GM23338 (cell line): Measurements from ENCODE around the gene RBL2. TPM values are rescaled to one million over a fixed set of nuclear protein-coding genes. Genes with fewer than 3 reads are reported as not detected.
A peak's percentile ranks its signal among the peaks of the same experiment; 100 is the strongest.

ENCODE experiments used
- ATAC-seq: fragments of 200-7000 bp; cut with Tn5 transposase; 3 replicates; pipeline ENCODE4 v1.9.1; 2020
- DNase-seq: peaks from one replicate; pipeline ENCODE4 v3.0.0-alpha.2; 2015; ENCODE audit warnings: low spot score
- H2AFZ ChIP-seq: fragments of 200-600 bp; sonication (generic); 2 replicates; pipeline ENCODE4 v1.8.0; 2016; ENCODE audit warnings: antibody characterized with exemption, mild to moderate bottlenecking, moderate library complexity
- H3F3A ChIP-seq: fragments of 200-600 bp; sonication (generic); replicated peaks from 2 replicates; pipeline ENCODE4 v1.8.0; 2017; ENCODE audit warnings: antibody characterized with exemption, mixed run types, low read depth
- H3K27ac ChIP-seq: fragments of 200-600 bp; sonication (generic); 2 replicates; pipeline ENCODE4 v1.6.1; 2016; ENCODE audit warnings: low read depth
- H3K27me3 ChIP-seq: fragments of 200-600 bp; sonication (generic); 2 replicates; pipeline ENCODE4 v1.8.0; 2016; ENCODE audit warnings: mild to moderate bottlenecking, mixed run types, moderate library complexity; ENCODE audit not compliant: insufficient read depth
- H3K36me3 ChIP-seq: fragments of 200-600 bp; sonication (generic); 2 replicates; pipeline ENCODE4 v1.8.0; 2016; ENCODE audit warnings: mild to moderate bottlenecking; ENCODE audit not compliant: insufficient read depth
- H3K4me1 ChIP-seq: fragments of 200-600 bp; sonication (generic); 2 replicates; pipeline ENCODE4 v1.8.0; 2016; ENCODE audit warnings: mild to moderate bottlenecking, moderate library complexity; ENCODE audit not compliant: insufficient read depth
- H3K4me2 ChIP-seq: fragments of 200-600 bp; sonication (generic); 2 replicates; pipeline ENCODE4 v1.7.1; 2017; ENCODE audit warnings: mixed run types
- H3K4me3 ChIP-seq: fragments of 200-600 bp; sonication (generic); 2 replicates; pipeline ENCODE4 v1.6.1; 2016; ENCODE audit warnings: mixed run types
- H3K79me2 ChIP-seq: fragments of 200-600 bp; sonication (generic); replicated peaks from 2 replicates; pipeline ENCODE4 v1.8.0; 2017; ENCODE audit warnings: mild to moderate bottlenecking; ENCODE audit not compliant: insufficient read depth
- H3K9me2 ChIP-seq: fragments of 200-600 bp; sonication (generic); 2 replicates; pipeline ENCODE4 v1.8.0; 2017; ENCODE audit not compliant: insufficient read depth
- H4K20me1 ChIP-seq: fragments of 200-600 bp; sonication (generic); replicated peaks from 2 replicates; pipeline ENCODE4 v1.8.0; 2017; ENCODE audit warnings: mild to moderate bottlenecking; ENCODE audit not compliant: insufficient read depth
- H3K27ac Mint-ChIP-seq: 2 replicates; pipeline ENCODE4 v1.8.0; 2020; ENCODE audit warnings: inconsistent platforms, mild to moderate bottlenecking, moderate library complexity, mixed read lengths
- H3K27me3 Mint-ChIP-seq: 3 replicates; pipeline ENCODE4 v1.8.0; 2022; ENCODE audit warnings: low read depth, mild to moderate bottlenecking, moderate library complexity, mixed read lengths, inconsistent platforms; ENCODE audit not compliant: insufficient read depth, poor library complexity
- H3K36me3 Mint-ChIP-seq: 3 replicates; pipeline ENCODE4 v1.8.0; 2021; ENCODE audit warnings: low read depth, mild to moderate bottlenecking, inconsistent platforms, moderate library complexity, mixed read lengths
- H3K4me1 Mint-ChIP-seq: 3 replicates; pipeline ENCODE4 v1.8.0; 2020; ENCODE audit warnings: mild to moderate bottlenecking, inconsistent platforms, mixed read lengths
- H3K4me3 Mint-ChIP-seq: 3 replicates; pipeline ENCODE4 v1.8.0; 2021; ENCODE audit warnings: moderate library complexity, mild to moderate bottlenecking, inconsistent platforms, mixed read lengths
- H3K9me3 Mint-ChIP-seq: 3 replicates; pipeline ENCODE4 v1.8.0; 2020; ENCODE audit warnings: moderate library complexity, mild to moderate bottlenecking, inconsistent platforms, mixed read lengths
- EZH2 ChIP-seq: fragments of 200-600 bp; sonication (generic); IDR thresholded peaks from one replicate; pipeline ENCODE4 v1.8.0; 2017; ENCODE audit warnings: antibody characterized with exemption, mild to moderate bottlenecking, low read depth; ENCODE audit not compliant: unreplicated experiment
- EZH2phosphoT487 ChIP-seq: fragments of 200-600 bp; sonication (generic); IDR thresholded peaks from one replicate; pipeline ENCODE4 v1.8.1; 2018; ENCODE audit warnings: antibody characterized with exemption; ENCODE audit not compliant: unreplicated experiment
- NANOG ChIP-seq: IDR thresholded peaks from 2 replicates; pipeline ENCODE4 v1.6.1; 2016; ENCODE audit warnings: antibody characterized with exemption, borderline replicate concordance
- POLR2AphosphoS5 ChIP-seq: IDR thresholded peaks from 2 replicates; pipeline ENCODE4 v1.6.1; 2016; ENCODE audit warnings: antibody characterized with exemption, low read depth
- STAT1 ChIP-seq: IDR thresholded peaks from one replicate; pipeline ENCODE4 v1.6.1; 2016; ENCODE audit warnings: antibody characterized with exemption; ENCODE audit not compliant: unreplicated experiment
- ZNF114 ChIP-seq: fragments of 250-450 bp; sonication (Bioruptor Pico); IDR thresholded peaks from 2 replicates; pipeline ENCODE4 v1.5.0; 2020; ENCODE audit warnings: mild to moderate bottlenecking, moderate library complexity
- ZNF331 ChIP-seq: fragments of 250-450 bp; sonication (Bioruptor Pico); IDR thresholded peaks from 2 replicates; pipeline ENCODE4 v1.5.0; 2020; ENCODE audit warnings: low read depth, mild to moderate bottlenecking, moderate library complexity
- polyA plus RNA-seq: library from polyadenylated mRNA; unstranded; fragments of >200 nt; fragmentation: Nextera tagmentation; extraction: Ambion mirVana; gene quantifications from 2 replicates; pipeline ENCODE4 v1.2.1, GENCODE V29; 2016
- total RNA-seq: library from RNA; depleted of rRNA; stranded (reverse); fragments of >200 nt; shearing (Covaris generic); gene quantifications from 2 replicates; pipeline ENCODE4 v1.2.3, GENCODE V29; 2014
- TF ChIP-seq, protein P1 (sequence below), 2 experiments: fragments of 200-600 bp in 1 of 2; sonication (generic) in 1 of 2; conservative IDR thresholded peaks; 2 replicates each; pipeline versions ENCODE4 v1.5.1 to v1.6.1; 2016 to 2017; ENCODE audit warnings: antibody characterized with exemption in 2 of 2, low read depth in 2 of 2, mild to moderate bottlenecking in 2 of 2, moderate library complexity in 1 of 2
- TF ChIP-seq, protein P2 (sequence below): IDR thresholded peaks from one replicate; pipeline ENCODE4 v1.6.1; 2018; ENCODE audit warnings: antibody characterized with exemption; ENCODE audit not compliant: unreplicated experiment
- TF ChIP-seq, protein P3 (sequence below): fragments of 250-450 bp; sonication (Bioruptor Pico); IDR thresholded peaks from 2 replicates; pipeline ENCODE4 v1.5.0; 2020; ENCODE audit warnings: mild to moderate bottlenecking, moderate library complexity
- TF ChIP-seq, protein P4 (sequence below): IDR thresholded peaks from 2 replicates; pipeline ENCODE4 v1.6.1; 2016; ENCODE audit warnings: antibody characterized with exemption

RBL2 gene
- total and polyA plus RNA-seq, 2 experiments from 2014 or later: 15.4 to 43.3 TPM

DNA sequence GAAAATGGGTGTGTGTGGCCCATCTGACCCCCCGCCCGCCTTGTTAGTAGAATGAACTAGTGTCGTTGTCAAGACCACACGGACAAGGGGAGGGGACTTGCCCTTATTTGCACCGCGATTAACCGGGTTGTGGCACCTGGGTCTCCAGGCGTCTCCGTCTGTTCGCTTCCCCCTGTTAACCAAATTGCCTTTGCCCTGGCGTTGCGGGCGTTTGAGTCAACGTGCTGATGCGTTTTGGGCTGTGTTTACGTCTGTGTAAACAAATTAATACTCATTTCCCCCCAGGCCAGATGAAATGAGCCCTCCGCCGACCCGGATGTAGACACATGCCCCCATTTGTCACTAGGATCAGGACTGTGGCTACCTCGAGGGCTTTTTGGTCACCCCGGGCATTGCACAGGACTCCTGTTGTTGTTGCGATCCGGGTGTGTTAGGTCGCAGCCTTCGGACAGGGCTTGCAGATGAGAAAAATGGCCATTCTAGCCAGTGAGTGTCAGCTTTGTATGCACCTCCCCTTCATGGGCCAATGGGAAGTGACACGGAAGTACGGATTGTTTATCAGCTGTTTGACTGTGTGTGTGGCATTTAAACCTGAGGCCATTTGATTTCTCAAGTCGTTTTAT lies 906 bp downstream of the RBL2 start:
- DNase-seq (peak; percentile 77), ATAC-seq (peak; percentile 69)
- peak overlapping the region; percentile 96 for H3K27ac Mint-ChIP-seq

More for the DNA sequence above, 906 bp downstream of the RBL2 start:
- Histone ChIP-seq H3F3A (no peaks in the 10 kb centered on the region), H2AFZ (peak overlapping the region; percentile 100), H3K79me2 (peaks cover 42% of the 10 kb centered on the region), H3K4me1 (peaks cover 11% of the 10 kb centered on the region), H3K4me3 (peak overlapping the region; percentile 92), H3K27me3 (no peaks in the 10 kb centered on the region), H4K20me1 (peaks cover 11% of the 10 kb centered on the region), H3K9me2 (no peaks in the 10 kb centered on the region), H3K27ac (peak overlapping the region; percentile 78), H3K4me2 (peak overlapping the region; percentile 91), H3K36me3 (no peaks in the 10 kb centered on the region)
- Mint-ChIP-seq H3K36me3 (peaks cover 7% of the 10 kb centered on the region), H3K9me3 (peaks cover 8% of the 10 kb centered on the region), H3K27me3 (peaks cover 5% of the 10 kb centered on the region), H3K4me3 (peak overlapping the region; percentile 94), H3K4me1 (peaks cover 15% of the 10 kb centered on the region)
- TF ChIP-seq NANOG (no peak), EZH2 (no peak), ZNF331 (no peak), STAT1 (no peak), ZNF114 (CRISPR knock-in tag) (no peak), EZH2phosphoT487 (no peak), POLR2AphosphoS5 (no peak)
- TF ChIP-seq, protein P1, sequence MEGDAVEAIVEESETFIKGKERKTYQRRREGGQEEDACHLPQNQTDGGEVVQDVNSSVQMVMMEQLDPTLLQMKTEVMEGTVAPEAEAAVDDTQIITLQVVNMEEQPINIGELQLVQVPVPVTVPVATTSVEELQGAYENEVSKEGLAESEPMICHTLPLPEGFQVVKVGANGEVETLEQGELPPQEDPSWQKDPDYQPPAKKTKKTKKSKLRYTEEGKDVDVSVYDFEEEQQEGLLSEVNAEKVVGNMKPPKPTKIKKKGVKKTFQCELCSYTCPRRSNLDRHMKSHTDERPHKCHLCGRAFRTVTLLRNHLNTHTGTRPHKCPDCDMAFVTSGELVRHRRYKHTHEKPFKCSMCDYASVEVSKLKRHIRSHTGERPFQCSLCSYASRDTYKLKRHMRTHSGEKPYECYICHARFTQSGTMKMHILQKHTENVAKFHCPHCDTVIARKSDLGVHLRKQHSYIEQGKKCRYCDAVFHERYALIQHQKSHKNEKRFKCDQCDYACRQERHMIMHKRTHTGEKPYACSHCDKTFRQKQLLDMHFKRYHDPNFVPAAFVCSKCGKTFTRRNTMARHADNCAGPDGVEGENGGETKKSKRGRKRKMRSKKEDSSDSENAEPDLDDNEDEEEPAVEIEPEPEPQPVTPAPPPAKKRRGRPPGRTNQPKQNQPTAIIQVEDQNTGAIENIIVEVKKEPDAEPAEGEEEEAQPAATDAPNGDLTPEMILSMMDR (conservative IDR thresholded peaks at IDR 0.05; ENCODE audit: low read depth in 2 of 2): no peak
- TF ChIP-seq, protein P2, sequence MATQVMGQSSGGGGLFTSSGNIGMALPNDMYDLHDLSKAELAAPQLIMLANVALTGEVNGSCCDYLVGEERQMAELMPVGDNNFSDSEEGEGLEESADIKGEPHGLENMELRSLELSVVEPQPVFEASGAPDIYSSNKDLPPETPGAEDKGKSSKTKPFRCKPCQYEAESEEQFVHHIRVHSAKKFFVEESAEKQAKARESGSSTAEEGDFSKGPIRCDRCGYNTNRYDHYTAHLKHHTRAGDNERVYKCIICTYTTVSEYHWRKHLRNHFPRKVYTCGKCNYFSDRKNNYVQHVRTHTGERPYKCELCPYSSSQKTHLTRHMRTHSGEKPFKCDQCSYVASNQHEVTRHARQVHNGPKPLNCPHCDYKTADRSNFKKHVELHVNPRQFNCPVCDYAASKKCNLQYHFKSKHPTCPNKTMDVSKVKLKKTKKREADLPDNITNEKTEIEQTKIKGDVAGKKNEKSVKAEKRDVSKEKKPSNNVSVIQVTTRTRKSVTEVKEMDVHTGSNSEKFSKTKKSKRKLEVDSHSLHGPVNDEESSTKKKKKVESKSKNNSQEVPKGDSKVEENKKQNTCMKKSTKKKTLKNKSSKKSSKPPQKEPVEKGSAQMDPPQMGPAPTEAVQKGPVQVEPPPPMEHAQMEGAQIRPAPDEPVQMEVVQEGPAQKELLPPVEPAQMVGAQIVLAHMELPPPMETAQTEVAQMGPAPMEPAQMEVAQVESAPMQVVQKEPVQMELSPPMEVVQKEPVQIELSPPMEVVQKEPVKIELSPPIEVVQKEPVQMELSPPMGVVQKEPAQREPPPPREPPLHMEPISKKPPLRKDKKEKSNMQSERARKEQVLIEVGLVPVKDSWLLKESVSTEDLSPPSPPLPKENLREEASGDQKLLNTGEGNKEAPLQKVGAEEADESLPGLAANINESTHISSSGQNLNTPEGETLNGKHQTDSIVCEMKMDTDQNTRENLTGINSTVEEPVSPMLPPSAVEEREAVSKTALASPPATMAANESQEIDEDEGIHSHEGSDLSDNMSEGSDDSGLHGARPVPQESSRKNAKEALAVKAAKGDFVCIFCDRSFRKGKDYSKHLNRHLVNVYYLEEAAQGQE: no peak
- TF ChIP-seq, protein P3, sequence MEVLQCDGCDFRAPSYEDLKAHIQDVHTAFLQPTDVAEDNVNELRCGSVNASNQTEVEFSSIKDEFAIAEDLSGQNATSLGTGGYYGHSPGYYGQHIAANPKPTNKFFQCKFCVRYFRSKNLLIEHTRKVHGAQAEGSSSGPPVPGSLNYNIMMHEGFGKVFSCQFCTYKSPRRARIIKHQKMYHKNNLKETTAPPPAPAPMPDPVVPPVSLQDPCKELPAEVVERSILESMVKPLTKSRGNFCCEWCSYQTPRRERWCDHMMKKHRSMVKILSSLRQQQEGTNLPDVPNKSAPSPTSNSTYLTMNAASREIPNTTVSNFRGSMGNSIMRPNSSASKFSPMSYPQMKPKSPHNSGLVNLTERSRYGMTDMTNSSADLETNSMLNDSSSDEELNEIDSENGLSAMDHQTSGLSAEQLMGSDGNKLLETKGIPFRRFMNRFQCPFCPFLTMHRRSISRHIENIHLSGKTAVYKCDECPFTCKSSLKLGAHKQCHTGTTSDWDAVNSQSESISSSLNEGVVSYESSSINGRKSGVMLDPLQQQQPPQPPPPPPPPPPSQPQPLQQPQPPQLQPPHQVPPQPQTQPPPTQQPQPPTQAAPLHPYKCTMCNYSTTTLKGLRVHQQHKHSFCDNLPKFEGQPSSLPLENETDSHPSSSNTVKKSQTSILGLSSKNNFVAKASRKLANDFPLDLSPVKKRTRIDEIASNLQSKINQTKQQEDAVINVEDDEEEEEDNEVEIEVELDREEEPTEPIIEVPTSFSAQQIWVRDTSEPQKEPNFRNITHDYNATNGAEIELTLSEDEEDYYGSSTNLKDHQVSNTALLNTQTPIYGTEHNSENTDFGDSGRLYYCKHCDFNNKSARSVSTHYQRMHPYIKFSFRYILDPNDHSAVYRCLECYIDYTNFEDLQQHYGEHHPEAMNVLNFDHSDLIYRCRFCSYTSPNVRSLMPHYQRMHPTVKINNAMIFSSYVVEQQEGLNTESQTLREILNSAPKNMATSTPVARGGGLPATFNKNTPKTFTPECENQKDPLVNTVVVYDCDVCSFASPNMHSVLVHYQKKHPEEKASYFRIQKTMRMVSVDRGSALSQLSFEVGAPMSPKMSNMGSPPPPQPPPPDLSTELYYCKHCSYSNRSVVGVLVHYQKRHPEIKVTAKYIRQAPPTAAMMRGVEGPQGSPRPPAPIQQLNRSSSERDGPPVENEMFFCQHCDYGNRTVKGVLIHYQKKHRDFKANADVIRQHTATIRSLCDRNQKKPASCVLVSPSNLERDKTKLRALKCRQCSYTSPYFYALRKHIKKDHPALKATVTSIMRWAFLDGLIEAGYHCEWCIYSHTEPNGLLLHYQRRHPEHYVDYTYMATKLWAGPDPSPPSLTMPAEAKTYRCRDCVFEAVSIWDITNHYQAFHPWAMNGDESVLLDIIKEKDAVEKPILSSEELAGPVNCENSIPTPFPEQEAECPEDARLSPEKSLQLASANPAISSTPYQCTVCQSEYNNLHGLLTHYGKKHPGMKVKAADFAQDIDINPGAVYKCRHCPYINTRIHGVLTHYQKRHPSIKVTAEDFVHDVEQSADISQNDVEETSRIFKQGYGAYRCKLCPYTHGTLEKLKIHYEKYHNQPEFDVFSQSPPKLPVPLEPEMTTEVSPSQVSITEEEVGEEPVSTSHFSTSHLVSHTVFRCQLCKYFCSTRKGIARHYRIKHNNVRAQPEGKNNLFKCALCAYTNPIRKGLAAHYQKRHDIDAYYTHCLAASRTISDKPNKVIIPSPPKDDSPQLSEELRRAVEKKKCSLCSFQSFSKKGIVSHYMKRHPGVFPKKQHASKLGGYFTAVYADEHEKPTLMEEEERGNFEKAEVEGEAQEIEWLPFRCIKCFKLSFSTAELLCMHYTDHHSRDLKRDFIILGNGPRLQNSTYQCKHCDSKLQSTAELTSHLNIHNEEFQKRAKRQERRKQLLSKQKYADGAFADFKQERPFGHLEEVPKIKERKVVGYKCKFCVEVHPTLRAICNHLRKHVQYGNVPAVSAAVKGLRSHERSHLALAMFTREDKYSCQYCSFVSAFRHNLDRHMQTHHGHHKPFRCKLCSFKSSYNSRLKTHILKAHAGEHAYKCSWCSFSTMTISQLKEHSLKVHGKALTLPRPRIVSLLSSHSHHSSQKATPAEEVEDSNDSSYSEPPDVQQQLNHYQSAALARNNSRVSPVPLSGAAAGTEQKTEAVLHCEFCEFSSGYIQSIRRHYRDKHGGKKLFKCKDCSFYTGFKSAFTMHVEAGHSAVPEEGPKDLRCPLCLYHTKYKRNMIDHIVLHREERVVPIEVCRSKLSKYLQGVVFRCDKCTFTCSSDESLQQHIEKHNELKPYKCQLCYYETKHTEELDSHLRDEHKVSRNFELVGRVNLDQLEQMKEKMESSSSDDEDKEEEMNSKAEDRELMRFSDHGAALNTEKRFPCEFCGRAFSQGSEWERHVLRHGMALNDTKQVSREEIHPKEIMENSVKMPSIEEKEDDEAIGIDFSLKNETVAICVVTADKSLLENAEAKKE (CRISPR knock-in tag): no peak
- TF ChIP-seq, protein P4, sequence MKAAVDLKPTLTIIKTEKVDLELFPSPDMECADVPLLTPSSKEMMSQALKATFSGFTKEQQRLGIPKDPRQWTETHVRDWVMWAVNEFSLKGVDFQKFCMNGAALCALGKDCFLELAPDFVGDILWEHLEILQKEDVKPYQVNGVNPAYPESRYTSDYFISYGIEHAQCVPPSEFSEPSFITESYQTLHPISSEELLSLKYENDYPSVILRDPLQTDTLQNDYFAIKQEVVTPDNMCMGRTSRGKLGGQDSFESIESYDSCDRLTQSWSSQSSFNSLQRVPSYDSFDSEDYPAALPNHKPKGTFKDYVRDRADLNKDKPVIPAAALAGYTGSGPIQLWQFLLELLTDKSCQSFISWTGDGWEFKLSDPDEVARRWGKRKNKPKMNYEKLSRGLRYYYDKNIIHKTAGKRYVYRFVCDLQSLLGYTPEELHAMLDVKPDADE: no peak
